Right atrium auricular region (tissue), 2 donors: ENCODE results near the gene COTL1. TPM values are rescaled to one million over a fixed set of nuclear protein-coding genes. Genes with fewer than 3 reads are reported as not detected.

Experiments used
- DNase-seq: peaks from one replicate; pipeline ENCODE4 v3.0.0-alpha.2; 2019; ENCODE audit warnings: low spot score
- H3K27ac ChIP-seq, 2 donors: fragments of 200-600 bp; sonication (generic); 1 replicate in 1 of 2; 2 replicates in 1 of 2; pipeline ENCODE4 v1.5.1; 2016 to 2019
- H3K27me3 ChIP-seq, 2 donors: fragments of 200-600 bp; sonication (generic); one replicate each; pipeline versions ENCODE4 v1.5.1 to v1.6.0; 2017 to 2019
- H3K36me3 ChIP-seq: fragments of 200-600 bp; sonication (generic); one replicate; pipeline ENCODE4 v1.5.1; 2016
- H3K4me1 ChIP-seq, 2 donors: fragments of 200-600 bp; sonication (generic); one replicate each; pipeline versions ENCODE4 v1.5.1 to v1.6.0; 2017 to 2019
- H3K4me3 ChIP-seq, 2 donors: fragments of 200-600 bp; sonication (generic); 1 replicate in 1 of 2; 2 replicates in 1 of 2; pipeline ENCODE4 v1.5.1; 2017 to 2019; ENCODE audit warnings: mild to moderate bottlenecking in 1 of 2, moderate library complexity in 1 of 2
- H3K9me3 ChIP-seq, 2 donors: fragments of 200-600 bp; sonication (generic); one replicate each; pipeline ENCODE4 v1.5.1; 2019
- total RNA-seq, 2 donors: library from RNA; depleted of rRNA; stranded (reverse); fragments of >200 nt; gene quantifications; one replicate each; pipeline ENCODE4 v1.1.0, GENCODE V29; 2016
- TF ChIP-seq, protein P1 (sequence below), 2 donors: fragments of 200-600 bp; sonication (generic); IDR thresholded peaks; one replicate each; pipeline ENCODE4 v1.5.1; 2019; ENCODE audit warnings: antibody characterized with exemption in 2 of 2

The COTL1 gene
- total RNA-seq, 2 donors from 2014 or later = 8.0 to 27.1 TPM

DNA sequence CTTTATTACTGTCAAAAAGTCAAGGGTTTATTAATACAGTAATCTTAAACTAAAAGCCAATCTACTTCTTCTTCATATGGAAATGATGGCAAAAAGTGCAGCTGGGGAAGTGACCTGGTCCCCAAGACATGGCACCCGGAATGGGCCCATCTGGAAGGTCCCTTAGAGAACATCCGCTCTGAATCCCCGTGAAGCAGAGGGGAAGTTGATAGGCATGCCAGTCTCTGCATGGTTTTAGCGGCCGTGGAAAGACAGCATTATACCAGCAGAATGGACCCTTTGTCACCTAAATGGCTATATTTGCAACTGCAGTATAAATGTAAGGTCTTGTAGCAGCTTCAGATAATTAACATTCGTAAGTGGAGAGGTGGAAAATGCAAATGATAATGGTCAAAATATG lies 32.4 kb downstream of the COTL1 start:
- Histone ChIP-seq H3K27me3 (no peaks in the 10 kb centered on the region), H3K9me3 (no peaks in the 10 kb centered on the region), H3K36me3 (no peaks in the 10 kb centered on the region), H3K4me1 (no peaks in the 10 kb centered on the region), H3K4me3 (no peak overlapping the region), H3K27ac (no peak overlapping the region)
- no peak for DNase-seq
- TF ChIP-seq, protein P1, sequence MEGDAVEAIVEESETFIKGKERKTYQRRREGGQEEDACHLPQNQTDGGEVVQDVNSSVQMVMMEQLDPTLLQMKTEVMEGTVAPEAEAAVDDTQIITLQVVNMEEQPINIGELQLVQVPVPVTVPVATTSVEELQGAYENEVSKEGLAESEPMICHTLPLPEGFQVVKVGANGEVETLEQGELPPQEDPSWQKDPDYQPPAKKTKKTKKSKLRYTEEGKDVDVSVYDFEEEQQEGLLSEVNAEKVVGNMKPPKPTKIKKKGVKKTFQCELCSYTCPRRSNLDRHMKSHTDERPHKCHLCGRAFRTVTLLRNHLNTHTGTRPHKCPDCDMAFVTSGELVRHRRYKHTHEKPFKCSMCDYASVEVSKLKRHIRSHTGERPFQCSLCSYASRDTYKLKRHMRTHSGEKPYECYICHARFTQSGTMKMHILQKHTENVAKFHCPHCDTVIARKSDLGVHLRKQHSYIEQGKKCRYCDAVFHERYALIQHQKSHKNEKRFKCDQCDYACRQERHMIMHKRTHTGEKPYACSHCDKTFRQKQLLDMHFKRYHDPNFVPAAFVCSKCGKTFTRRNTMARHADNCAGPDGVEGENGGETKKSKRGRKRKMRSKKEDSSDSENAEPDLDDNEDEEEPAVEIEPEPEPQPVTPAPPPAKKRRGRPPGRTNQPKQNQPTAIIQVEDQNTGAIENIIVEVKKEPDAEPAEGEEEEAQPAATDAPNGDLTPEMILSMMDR (IDR thresholded peaks at IDR 0.05) = no peak

DNA sequence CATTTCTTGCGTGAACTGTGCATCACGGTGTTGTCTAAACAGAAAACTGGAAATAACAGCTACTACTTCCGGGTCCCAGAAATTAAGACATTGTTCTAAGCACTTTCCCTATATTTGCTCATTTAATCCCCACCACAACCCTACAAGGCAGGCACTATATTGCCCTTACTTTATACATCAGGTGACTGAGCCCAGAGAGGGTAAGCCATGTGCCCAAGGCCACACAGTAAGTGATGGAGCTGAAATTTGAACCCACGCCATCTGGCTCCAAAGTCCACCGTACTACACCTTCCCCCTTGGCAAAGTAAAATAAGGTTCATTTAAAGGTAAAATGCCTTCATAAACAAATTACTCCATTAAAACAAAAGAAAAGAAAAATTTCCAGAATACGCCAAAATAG lies 33.2 kb downstream of the COTL1 start:
- H3K9me3 ChIP-seq = no peaks in the 10 kb centered on the region
- H3K27me3 ChIP-seq = no peaks in the 10 kb centered on the region
- DNase-seq = no peak
- TF ChIP-seq, protein P1 (IDR thresholded peaks at IDR 0.05) = no peak
- H3K27ac ChIP-seq = no peak overlapping the region
- no peak overlapping the region for H3K4me3 ChIP-seq
- H3K36me3 ChIP-seq = no peaks in the 10 kb centered on the region
- no peaks in the 10 kb centered on the region for H3K4me1 ChIP-seq

DNA sequence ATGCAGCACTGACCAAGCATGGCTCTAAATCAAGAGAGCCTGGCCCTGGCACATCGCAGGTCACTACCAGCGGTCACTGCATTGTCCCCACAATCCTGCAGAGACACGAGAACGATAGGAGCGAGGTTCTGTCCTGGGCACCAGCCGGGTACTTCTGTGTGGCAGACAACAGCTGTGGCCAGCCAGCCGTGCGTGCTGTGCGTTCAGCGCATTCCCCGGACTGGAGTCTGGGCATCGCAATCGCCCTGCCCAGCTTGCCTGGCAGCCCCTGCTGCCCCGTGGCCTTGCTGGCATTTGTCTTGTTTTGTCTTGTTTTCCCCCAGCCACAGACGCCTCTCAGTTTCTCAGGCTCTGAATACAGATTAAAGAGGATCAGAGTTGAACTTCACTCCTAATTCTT lies 33.9 kb downstream of the COTL1 start:
- H3K9me3 ChIP-seq = no peaks in the 10 kb centered on the region
- TF ChIP-seq, protein P1 (IDR thresholded peaks at IDR 0.05) = no peak
- H3K27me3 ChIP-seq = no peaks in the 10 kb centered on the region
- no peaks in the 10 kb centered on the region for H3K4me1 ChIP-seq
- H3K27ac ChIP-seq = no peak overlapping the region
- H3K36me3 ChIP-seq = no peaks in the 10 kb centered on the region
- H3K4me3 ChIP-seq = no peak overlapping the region
- no peak for DNase-seq

DNA sequence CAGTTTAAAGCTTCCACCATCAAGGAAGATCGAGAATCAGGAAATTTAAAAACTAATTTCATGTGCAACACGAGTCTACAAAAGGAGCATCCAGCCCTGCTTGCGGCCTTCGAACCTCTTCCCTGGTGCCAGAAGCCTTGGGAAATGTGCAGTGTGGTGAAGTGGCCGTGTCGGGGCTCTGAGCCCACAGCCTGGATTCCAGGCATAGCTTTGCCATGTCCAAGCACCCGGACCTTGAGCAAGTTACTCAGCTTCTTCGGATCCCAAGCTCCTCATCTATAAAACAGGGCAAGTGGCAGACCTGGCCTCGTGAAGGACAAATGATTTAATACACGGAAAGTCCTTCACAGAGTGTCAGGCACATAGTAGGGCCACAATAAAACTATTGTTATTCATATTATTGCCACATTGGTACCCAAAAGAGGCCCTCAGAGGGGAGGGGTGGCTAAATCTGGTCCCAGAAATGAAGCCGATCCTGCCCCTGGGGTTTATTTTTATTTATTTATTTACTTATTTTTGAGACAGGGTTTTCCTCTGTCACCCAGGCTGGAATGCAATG lies 34.8 kb downstream of the COTL1 start:
- no peaks in the 10 kb centered on the region for H3K4me1 ChIP-seq
- no peak for DNase-seq
- H3K27me3 ChIP-seq = no peaks in the 10 kb centered on the region
- H3K9me3 ChIP-seq = no peaks in the 10 kb centered on the region
- no peaks in the 10 kb centered on the region for H3K36me3 ChIP-seq
- no peak overlapping the region for H3K4me3 ChIP-seq
- H3K27ac ChIP-seq = no peak overlapping the region
- TF ChIP-seq, protein P1 (IDR thresholded peaks at IDR 0.05) = no peak

DNA sequence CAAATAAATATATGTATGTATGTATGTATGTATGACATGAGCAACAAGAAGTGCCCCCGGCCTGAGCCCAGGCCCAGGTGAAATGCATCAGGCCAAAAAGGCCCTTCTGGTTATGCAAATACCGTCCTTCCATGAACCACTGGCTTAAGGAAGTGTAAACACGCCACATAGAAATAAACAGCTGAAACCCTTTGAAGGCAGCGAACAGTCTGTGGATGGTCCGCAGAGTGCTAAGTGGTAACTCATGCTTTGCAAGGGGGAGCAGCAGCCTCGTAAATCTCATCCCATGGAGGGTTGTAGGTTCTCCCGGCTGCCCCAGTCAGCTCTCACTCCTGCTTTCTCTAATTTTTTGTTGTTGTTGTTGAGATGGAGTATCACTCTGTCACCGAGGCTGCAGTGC lies 36.7 kb downstream of the COTL1 start:
- Histone ChIP-seq H3K9me3 (no peaks in the 10 kb centered on the region), H3K27ac (no peak overlapping the region), H3K4me1 (no peaks in the 10 kb centered on the region), H3K4me3 (no peak overlapping the region), H3K27me3 (no peaks in the 10 kb centered on the region), H3K36me3 (no peaks in the 10 kb centered on the region)
- TF ChIP-seq, protein P1 (IDR thresholded peaks at IDR 0.05) = no peak
- no peak for DNase-seq

DNA sequence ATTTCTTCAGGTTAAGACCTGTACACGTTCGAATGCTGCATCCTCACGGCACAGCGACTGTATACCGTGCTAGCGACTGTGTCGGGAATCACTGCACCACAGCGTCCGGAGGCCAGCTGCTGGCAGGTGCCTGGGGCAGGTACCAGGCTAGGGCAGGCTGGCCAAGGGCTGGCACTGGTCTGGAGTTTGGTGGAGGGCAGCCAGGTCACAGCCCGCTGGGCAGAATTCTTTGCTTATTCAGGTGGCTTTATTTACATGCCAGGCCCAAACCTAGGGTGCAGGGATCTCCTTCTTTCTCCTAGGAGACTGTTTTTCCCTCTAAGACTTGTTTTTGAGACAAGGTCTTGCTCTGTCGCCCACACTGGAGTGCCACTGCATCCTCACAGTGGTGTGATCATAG lies 37.9 kb downstream of the COTL1 start:
- no peaks in the 10 kb centered on the region for H3K27me3 ChIP-seq
- no peak overlapping the region for H3K4me3 ChIP-seq
- no peak overlapping the region for H3K27ac ChIP-seq
- no peaks in the 10 kb centered on the region for H3K4me1 ChIP-seq
- no peaks in the 10 kb centered on the region for H3K36me3 ChIP-seq
- DNase-seq = no peak
- H3K9me3 ChIP-seq = no peaks in the 10 kb centered on the region
- TF ChIP-seq, protein P1 (IDR thresholded peaks at IDR 0.05) = no peak
